ENCODE data around the gene C1orf105.

GRCh38 chr1:172405912-172406311 lies 14.6 kb upstream of the C1orf105 start:
- TF ChIP-seq CTCF (IDR thresholded peaks at IDR 0.05; ENCODE audit: low read length), result no peak
- no peak for TF ChIP-seq EZH2 (optimal IDR thresholded peaks at IDR 0.05; ENCODE audit: low read depth, low read length)
- TF ChIP-seq EZH2phosphoT487 (IDR thresholded peaks at IDR 0.05; ENCODE audit: low read length), result no peak

Measured in MM.1S (cell line).